Posterior cingulate gyrus (tissue), 11 donors: ENCODE measurements around the gene PPP6R1.

Experiments
- DNase-seq, 10 donors: peaks; one replicate each; pipeline versions ENCODE4 v3.0.0 to v3.0.0-alpha.2; 2020 to 2021; ENCODE audit warnings: mixed read lengths in 3 of 10
- intact Hi-C: fragments of 100-400 bp; cut with DNase I; formaldehyde crosslinking; loops from one replicate; pipeline ENCODE4 v1.15.1; 2023

Gene PPP6R1

GRCh38 chr19:55258828-55259539, at the start of gene PPP6R1:
Gene PPP6R1 (minus strand): TSS chr19:55259017. CDS start chr19:55247103, 11,914 bp downstream.
- intact Hi-C loops, result loop anchor here (2.0 kb wide), 1 partner anchor 42 kb away; no protein-coding TSS in a partner anchor
- DNase-seq, result peak; percentile 94 to 99 (median 96)

DNA sequence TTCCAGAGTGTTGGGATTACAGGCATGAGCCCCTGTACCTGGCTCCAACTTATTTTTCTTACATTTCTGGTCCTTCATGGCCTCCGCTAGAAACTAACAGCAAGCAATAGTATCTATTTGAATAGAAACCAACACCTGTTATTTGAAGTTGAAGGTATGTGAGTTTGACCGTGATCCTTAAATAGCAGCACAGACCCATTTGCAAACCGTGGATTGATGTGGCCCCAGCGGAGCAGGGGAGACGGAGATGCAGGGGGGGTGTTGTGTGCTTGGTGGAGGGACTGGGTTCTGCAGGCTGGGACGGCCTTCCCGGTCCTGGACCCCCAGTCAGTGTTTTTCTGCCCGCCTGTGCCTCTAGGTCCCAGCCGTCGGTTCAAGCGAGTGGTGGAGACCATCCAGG, 49.5 kb upstream of the PPP6R1 start:
- intact Hi-C loops, result no loop called here
- DNase-seq, result no peak

GRCh38 chr19:55306712-55307111, 47.9 kb upstream of the PPP6R1 start:
- intact Hi-C loops, result no loop called here
- no peak for DNase-seq

DNA sequence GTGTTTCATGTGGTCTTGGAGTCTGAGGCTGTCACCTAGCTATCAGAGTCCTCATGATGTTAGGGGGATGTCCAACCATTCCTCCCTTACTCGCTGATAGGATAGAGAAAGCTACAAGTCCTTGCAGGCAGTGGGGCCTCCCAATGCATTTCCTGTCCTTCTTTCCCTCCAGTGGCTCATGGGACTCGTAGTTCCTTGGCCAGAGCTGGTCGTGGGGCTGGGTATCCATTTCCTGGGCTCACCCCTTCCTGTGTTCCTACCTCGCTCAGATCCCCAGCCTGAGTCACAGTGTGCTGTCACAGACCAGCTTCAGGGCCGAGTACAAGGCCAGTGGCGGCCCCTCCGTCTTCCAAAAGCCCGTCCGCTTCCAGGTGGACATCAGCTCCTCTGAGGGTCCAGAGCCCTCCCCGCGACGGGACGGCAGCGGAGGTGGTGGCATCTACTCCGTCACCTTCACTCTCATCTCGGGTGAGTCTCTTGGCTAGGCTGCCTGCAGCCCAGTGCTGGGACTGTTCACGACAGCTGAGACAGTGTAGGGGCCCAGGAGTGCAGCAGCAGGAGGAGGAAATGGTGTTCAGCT, 47.3 kb upstream of the PPP6R1 start:
- DNase-seq, result no peak
- intact Hi-C loops, result no loop called here

GRCh38 chr19:55305491-55305890, 46.7 kb upstream of the PPP6R1 start:
- DNase-seq, result no peak
- intact Hi-C loops, result no loop called here

- no peak for DNase-seq
- intact Hi-C loops, result loop anchor here (5.0 kb wide), 2 partner anchors 32 to 77 kb away; partner anchors contain the start of genes KMT5C and TMEM238
Observed at GRCh38 chr19:55304980-55305379, 46.2 kb upstream of the PPP6R1 start.

DNA sequence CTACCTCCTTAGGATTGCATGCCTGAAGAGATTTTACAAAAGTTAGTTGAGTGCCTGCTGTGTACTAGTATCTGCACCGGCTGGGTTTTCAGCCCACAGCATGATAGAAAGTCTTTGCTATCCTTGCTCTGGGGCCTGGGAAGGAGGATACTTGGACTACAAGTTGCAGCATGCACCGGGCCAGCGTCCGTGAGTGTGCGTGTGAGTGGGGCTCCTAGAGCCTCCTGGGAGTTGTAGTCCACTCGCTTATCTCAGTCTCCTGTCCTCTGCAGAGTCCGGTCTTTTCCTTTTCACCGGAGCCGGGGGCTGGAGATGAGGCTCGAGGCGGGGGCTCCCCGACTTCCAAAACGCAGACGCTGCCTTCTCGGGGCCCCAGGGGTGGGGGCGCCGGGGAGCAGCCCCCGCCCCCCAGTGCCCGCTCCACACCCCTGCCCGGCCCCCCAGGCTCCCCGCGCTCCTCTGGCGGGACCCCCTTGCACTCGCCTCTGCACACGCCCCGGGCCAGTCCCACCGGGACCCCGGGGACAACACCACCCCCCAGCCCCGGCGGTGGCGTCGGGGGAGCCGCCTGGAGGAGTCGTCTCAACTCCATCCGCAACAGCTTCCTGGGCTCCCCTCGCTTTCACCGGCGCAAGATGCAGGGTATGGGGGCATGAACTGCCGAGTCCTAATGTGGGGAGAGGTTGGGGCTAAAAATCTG, 45.6 kb upstream of the PPP6R1 start:
- no peak for DNase-seq
- intact Hi-C loops, result loop anchor here (5.0 kb wide), 2 partner anchors 33 to 78 kb away; partner anchors contain the start of genes KMT5C and TMEM238

- intact Hi-C loops, result loop anchor here (5.0 kb wide), 2 partner anchors 34 to 79 kb away; partner anchors contain the start of genes KMT5C and TMEM238
- DNase-seq, result no peak
Observed at GRCh38 chr19:55303477-55303876, 44.7 kb upstream of the PPP6R1 start.

- intact Hi-C loops, result loop anchor here (5.0 kb wide), 2 partner anchors 35 to 80 kb away; partner anchors contain the start of genes KMT5C and TMEM238
- no peak for DNase-seq
Observed at GRCh38 chr19:55302318-55302703, 43.5 kb upstream of the PPP6R1 start.

DNA sequence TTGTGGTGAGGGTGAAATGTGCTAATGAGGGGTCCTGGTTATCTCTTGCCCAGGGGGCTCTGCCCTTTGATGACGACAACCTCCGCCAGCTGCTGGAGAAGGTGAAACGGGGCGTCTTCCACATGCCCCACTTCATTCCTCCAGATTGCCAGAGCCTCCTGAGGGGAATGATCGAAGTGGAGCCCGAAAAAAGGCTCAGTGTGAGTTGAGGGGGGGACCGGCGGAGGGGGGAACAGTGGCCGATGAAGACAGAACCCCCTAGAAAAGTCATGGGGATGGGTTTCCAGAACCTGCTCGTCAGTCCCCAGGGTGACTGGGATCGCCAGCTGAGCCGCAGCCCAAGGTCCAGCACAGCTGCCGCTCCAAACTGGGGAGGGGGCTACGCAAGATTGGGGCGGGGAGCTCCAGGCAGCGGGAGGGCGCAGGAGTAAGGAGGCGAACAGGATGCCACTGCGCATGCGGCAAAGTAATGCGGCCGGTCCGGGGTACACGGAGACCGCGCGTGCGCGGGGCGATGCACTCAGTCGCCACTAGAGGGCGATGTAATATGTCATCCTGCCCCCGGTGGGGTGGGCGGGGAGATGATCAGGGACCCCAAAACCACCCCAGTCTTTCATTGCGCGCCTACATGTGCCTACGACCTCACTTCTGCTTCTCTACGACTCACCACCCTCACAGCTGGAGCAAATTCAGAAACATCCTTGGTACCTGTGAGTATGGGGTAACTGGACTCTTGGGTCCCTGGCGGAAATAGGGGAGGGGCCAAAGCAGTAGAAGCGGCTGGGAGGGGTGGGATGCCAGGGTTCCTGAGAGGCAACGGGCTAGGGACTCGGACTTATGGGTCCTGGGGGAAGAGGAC, 42.9 kb upstream of the PPP6R1 start:
- intact Hi-C loops, result loop anchor here (5.0 kb wide), 2 partner anchors 36 to 81 kb away; partner anchors contain the start of genes KMT5C and TMEM238
- peak; percentile 74 to 98 (median 88) for DNase-seq

GRCh38 chr19:55300886-55301458, 42.2 kb upstream of the PPP6R1 start:
- intact Hi-C loops, result loop anchor here (5.0 kb wide), 2 partner anchors 36 to 81 kb away; partner anchors contain the start of genes KMT5C and TMEM238
- DNase-seq, result peak in 7 of 10 donors; percentile 30 to 89 (median 64)

GRCh38 chr19:55299991-55300390, 41.2 kb upstream of the PPP6R1 start:
- intact Hi-C loops, result loop anchor here (5.0 kb wide), 2 partner anchors 37 to 82 kb away; partner anchors contain the start of genes KMT5C and TMEM238
- DNase-seq, result no peak

DNA sequence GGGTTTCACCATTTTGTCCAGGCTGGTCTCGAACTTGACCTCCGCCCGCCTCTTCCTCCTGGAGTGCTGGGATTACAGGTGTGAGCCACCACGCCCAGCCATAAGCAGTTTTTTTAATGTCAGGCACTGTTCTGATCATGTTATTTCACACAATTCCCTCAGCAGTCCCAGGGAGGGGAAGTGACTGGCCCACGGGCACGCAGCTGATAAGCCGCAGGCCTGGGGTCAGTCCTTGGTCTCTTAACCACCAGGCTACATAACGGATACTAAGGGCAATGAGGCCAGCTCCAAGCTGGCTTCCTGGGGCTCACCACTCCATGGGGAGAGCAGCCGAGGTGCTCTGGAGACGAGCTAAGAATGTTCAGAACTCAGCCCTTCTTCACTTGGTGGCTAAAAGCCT, 38.5 kb upstream of the PPP6R1 start:
- intact Hi-C loops, result no loop called here
- no peak for DNase-seq

- peak in 2 of 10 donors; percentile 45 to 76 for DNase-seq
- intact Hi-C loops, result no loop called here
Observed at GRCh38 chr19:55289117-55289796, 30.4 kb upstream of the PPP6R1 start.

- intact Hi-C loops, result no loop called here
- peak; percentile 68 to 99 (median 88) for DNase-seq
Observed at GRCh38 chr19:55287361-55288079, 28.7 kb upstream of the PPP6R1 start.

DNA sequence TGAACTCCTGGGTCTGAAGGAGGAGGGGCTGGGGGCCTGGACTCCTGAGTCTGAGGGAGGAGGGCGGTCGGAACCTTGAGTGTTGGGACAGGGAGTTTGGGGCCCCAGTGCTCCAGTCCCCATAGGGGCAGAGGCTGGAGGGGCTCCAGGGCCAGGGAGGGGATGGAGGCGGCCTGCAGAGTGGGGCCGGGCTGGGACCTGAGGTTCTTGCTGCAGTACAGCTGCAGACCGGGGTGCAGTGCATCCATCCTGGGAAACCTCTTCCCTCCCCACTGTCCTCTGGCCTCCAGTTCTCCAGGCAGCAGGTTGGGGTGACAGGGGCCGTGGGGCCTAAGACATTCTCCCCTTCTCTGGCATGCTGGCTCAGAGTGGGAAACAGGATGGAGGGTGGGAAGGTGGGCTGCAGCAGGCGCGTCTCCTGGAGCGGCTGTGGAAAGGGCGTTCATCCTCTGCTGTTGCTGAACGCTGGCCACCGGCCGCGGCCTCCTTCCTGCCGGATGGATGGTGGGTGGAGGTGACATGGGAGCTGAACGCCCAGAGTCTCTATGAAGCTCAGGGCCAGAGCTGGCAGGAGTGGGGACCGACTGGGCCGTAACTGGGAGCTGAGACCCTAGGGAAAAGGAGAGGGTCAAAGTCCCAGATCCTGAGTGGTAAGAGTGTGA, 26.5 kb upstream of the PPP6R1 start:
- peak in 8 of 10 donors; percentile 32 to 92 (median 47) for DNase-seq
- intact Hi-C loops, result no loop called here

DNA sequence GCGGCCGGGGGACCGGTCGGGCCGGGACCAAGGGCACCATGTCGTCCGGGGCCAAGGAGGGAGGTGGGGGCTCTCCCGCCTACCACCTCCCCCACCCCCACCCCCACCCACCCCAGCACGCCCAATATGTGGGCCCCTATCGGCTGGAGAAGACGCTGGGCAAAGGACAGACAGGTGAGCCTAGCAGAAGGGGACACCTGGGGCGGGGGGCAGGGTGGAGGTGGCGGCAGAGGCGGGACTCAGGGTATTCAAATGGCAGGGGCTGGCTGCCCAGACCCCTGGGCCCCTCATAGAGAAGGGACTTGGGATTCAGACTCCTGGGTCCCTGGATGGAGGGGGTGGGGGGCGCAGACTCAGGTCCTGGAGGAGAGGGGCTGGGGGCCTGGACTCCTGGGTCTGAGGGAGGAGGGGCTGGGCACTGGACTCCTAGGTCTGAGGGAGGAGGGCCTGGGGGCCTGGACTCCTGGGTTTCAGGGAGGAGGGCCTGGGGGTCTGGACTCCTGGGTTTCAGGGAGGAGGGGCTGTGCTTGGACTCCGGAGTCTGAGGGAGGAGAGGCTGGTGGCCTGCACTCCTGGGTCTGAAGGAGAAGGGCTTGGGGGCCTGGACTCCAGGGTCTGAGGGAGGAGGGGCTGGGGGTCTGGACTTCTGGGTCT, 25.7 kb upstream of the PPP6R1 start:
- peak in 1 of 10 donors; percentile 67 for DNase-seq
- intact Hi-C loops, result no loop called here
